Measurements from ENCODE around the gene PDLIM7.
"Not testable (repeated sequence)": the region's sequence is repeated elsewhere in the genome, so short reads cannot be mapped to it uniquely, and the experiment has no call there.

The PDLIM7 gene

GRCh38 chr5:177497292-177498012 lies at the start of gene PDLIM7:
PDLIM7 (minus strand) TSS chr5:177497604; CDS start chr5:177496512, 1,092 bp downstream.
- peak; percentile 45 for DNase-seq

- no peak for DNase-seq
These were observed 48.9 kb upstream of the PDLIM7 start for GRCh38 chr5:177546258-177546741.

GRCh38 chr5:177545487-177546257 lies 48.3 kb upstream of the PDLIM7 start:
- no peak for DNase-seq

GRCh38 chr5:177542816-177543465 lies 45.5 kb upstream of the PDLIM7 start:
- DNase-seq = no peak

- no peak for DNase-seq
These were observed 43.0 kb upstream of the PDLIM7 start for GRCh38 chr5:177540438-177540837.

- DNase-seq = no peak
These were observed 42.0 kb upstream of the PDLIM7 start for GRCh38 chr5:177539411-177539810.

GRCh38 chr5:177538876-177539275 lies 41.5 kb upstream of the PDLIM7 start:
- no peak for DNase-seq

GRCh38 chr5:177537389-177538361 lies 40.3 kb upstream of the PDLIM7 start:
- no peak for DNase-seq

- no peak for DNase-seq
These were observed 39.0 kb upstream of the PDLIM7 start for GRCh38 chr5:177536386-177536785.

- DNase-seq = no peak
These were observed 37.7 kb upstream of the PDLIM7 start for GRCh38 chr5:177535125-177535524.

GRCh38 chr5:177534433-177534832 lies 37.0 kb upstream of the PDLIM7 start:
- not testable (repeated sequence) for DNase-seq

GRCh38 chr5:177531209-177531940 lies 34.0 kb upstream of the PDLIM7 start:
- no peak for DNase-seq

GRCh38 chr5:177530638-177531037 lies 33.2 kb upstream of the PDLIM7 start:
- DNase-seq = no peak

- no peak for DNase-seq
These were observed 32.1 kb upstream of the PDLIM7 start for GRCh38 chr5:177529247-177530203.

GRCh38 chr5:177528631-177529030 lies 31.2 kb upstream of the PDLIM7 start:
- DNase-seq = no peak

GRCh38 chr5:177527595-177527994 lies 30.2 kb upstream of the PDLIM7 start:
- no peak for DNase-seq

GRCh38 chr5:177526791-177527190 lies 29.4 kb upstream of the PDLIM7 start:
- no peak for DNase-seq

- no peak for DNase-seq
These were observed 28.8 kb upstream of the PDLIM7 start for GRCh38 chr5:177526191-177526590.

- no peak for DNase-seq
These were observed 27.7 kb upstream of the PDLIM7 start for GRCh38 chr5:177524941-177525655.

GRCh38 chr5:177524539-177524900 lies 27.1 kb upstream of the PDLIM7 start:
- DNase-seq = no peak
